Measurements from ENCODE around the gene RTN1. TPM values are rescaled to one million over a fixed set of nuclear protein-coding genes. Genes with fewer than 3 reads are reported as not detected.
A peak's percentile ranks its signal among the peaks of the same experiment; 100 is the strongest.

Gene RTN1
- total RNA-seq, 1 donor from 2014 or later, result 6.1 TPM

- no peak for DNase-seq
Observed at GRCh38 chr14:59850458-59850857, 20.1 kb downstream of the RTN1 start.

- no peak for DNase-seq
Observed at GRCh38 chr14:59849411-59850130, 21.0 kb downstream of the RTN1 start.

GRCh38 chr14:59848671-59849070 lies 21.9 kb downstream of the RTN1 start:
- no peak for DNase-seq

GRCh38 chr14:59847711-59848110 lies 22.9 kb downstream of the RTN1 start:
- DNase-seq, result no peak

GRCh38 chr14:59846595-59846994 lies 24.0 kb downstream of the RTN1 start:
- no peak for DNase-seq

- DNase-seq, result no peak
Observed at GRCh38 chr14:59845245-59845644, 25.3 kb downstream of the RTN1 start.

- DNase-seq, result no peak
Observed at GRCh38 chr14:59844186-59844812, 26.3 kb downstream of the RTN1 start.

GRCh38 chr14:59836116-59836515 lies 34.5 kb downstream of the RTN1 start:
- no peak for DNase-seq

- no peak for DNase-seq
Observed at GRCh38 chr14:59832653-59833294, 37.8 kb downstream of the RTN1 start.

- no peak for DNase-seq
Observed at GRCh38 chr14:59831121-59831730, 39.4 kb downstream of the RTN1 start.

GRCh38 chr14:59830338-59830734 lies 40.2 kb downstream of the RTN1 start:
- DNase-seq, result no peak

GRCh38 chr14:59829469-59830337 lies 40.9 kb downstream of the RTN1 start:
- DNase-seq, result no peak

- DNase-seq, result no peak
Observed at GRCh38 chr14:59828276-59828675, 42.3 kb downstream of the RTN1 start.

- peak; percentile 1 for DNase-seq
Observed at GRCh38 chr14:59827401-59827800, 43.2 kb downstream of the RTN1 start.

GRCh38 chr14:59826150-59826549 lies 44.4 kb downstream of the RTN1 start:
- no peak for DNase-seq

GRCh38 chr14:59823179-59823578 lies 47.4 kb downstream of the RTN1 start:
- no peak for DNase-seq

- DNase-seq, result no peak
Observed at GRCh38 chr14:59819446-59820088, 51.0 kb downstream of the RTN1 start.

- no peak for DNase-seq
Observed at GRCh38 chr14:59816941-59817340, 53.6 kb downstream of the RTN1 start.

- no peak for DNase-seq
Observed at GRCh38 chr14:59814988-59815387, 55.6 kb downstream of the RTN1 start.

GRCh38 chr14:59811815-59812214 lies 58.8 kb downstream of the RTN1 start:
- DNase-seq, result no peak

- no peak for DNase-seq
Observed at GRCh38 chr14:59811073-59811472, 59.5 kb downstream of the RTN1 start.

All from skin of body (tissue), 2 donors.